Mesothelial cell of epicardium (in vitro differentiated cells): ENCODE measurements around the gene DISP3. TPM values are rescaled to one million over a fixed set of nuclear protein-coding genes. Genes with fewer than 3 reads are reported as not detected.

Experiments
- DNase-seq, 2 experiments: peaks; one replicate each; pipeline ENCODE4 v3.0.0; 2021; ENCODE audit warnings: low spot score in 2 of 2; ENCODE audit not compliant: unreplicated experiment in 2 of 2
- H3K27ac Mint-ChIP-seq: 2 replicates; pipeline ENCODE4 v1.8.0; 2021; ENCODE audit warnings: mixed read lengths
- H3K27me3 Mint-ChIP-seq: 2 replicates; pipeline ENCODE4 v1.8.0; 2021; ENCODE audit warnings: low read depth, mixed read lengths
- H3K36me3 Mint-ChIP-seq: 2 replicates; pipeline ENCODE4 v1.8.0; 2021; ENCODE audit warnings: mixed read lengths
- H3K4me1 Mint-ChIP-seq: 2 replicates; pipeline ENCODE4 v1.8.0; 2021; ENCODE audit warnings: mixed read lengths
- H3K4me3 Mint-ChIP-seq: 2 replicates; pipeline ENCODE4 v1.8.0; 2021; ENCODE audit warnings: mild to moderate bottlenecking, moderate library complexity, mixed read lengths
- H3K9me3 Mint-ChIP-seq: 2 replicates; pipeline ENCODE4 v1.8.0; 2021; ENCODE audit warnings: mixed read lengths
- total RNA-seq: library from RNA; stranded (reverse); gene quantifications from 3 replicates; pipeline ENCODE4 v1.2.1, GENCODE V29; 2021
- TF ChIP-seq, protein P1 (sequence below): fragments of 200-600 bp; sonication (generic); IDR thresholded peaks from one replicate; pipeline ENCODE4 v1.5.0; 2021; ENCODE audit warnings: antibody characterized with exemption; ENCODE audit not compliant: unreplicated experiment

The DISP3 gene
- total RNA-seq, 1 donor from 2014 or later: 2.2 TPM

DNA sequence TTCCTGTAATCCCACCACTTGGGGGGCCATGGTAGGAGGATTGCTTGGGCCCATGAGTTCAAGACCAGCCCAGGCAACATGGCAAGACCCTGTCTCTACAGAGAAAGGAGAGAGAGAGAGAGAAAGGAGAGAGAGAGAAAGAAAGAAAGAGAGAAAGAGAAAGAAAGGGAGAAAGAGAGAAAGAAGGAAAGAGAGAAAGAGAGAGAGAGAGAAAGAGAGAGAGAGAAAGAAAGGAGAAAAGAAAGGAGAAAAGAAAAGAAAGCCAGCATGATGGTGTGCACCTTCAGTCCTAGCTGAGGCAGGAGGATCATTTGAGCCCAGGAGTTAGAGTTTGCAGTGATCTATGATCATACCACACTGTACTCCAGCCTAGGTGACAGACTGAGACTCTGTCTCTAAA lies 82.8 kb downstream of the DISP3 start:
- H3K36me3 Mint-ChIP-seq: no peaks in the 10 kb centered on the region
- H3K9me3 Mint-ChIP-seq: no peaks in the 10 kb centered on the region
- H3K4me3 Mint-ChIP-seq: no peak overlapping the region
- TF ChIP-seq, protein P1, sequence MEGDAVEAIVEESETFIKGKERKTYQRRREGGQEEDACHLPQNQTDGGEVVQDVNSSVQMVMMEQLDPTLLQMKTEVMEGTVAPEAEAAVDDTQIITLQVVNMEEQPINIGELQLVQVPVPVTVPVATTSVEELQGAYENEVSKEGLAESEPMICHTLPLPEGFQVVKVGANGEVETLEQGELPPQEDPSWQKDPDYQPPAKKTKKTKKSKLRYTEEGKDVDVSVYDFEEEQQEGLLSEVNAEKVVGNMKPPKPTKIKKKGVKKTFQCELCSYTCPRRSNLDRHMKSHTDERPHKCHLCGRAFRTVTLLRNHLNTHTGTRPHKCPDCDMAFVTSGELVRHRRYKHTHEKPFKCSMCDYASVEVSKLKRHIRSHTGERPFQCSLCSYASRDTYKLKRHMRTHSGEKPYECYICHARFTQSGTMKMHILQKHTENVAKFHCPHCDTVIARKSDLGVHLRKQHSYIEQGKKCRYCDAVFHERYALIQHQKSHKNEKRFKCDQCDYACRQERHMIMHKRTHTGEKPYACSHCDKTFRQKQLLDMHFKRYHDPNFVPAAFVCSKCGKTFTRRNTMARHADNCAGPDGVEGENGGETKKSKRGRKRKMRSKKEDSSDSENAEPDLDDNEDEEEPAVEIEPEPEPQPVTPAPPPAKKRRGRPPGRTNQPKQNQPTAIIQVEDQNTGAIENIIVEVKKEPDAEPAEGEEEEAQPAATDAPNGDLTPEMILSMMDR: no peak
- peaks cover 11% of the 10 kb centered on the region for H3K4me1 Mint-ChIP-seq
- H3K27me3 Mint-ChIP-seq: peaks cover 85% of the 10 kb centered on the region
- DNase-seq: no peak
- no peak overlapping the region for H3K27ac Mint-ChIP-seq

DNA sequence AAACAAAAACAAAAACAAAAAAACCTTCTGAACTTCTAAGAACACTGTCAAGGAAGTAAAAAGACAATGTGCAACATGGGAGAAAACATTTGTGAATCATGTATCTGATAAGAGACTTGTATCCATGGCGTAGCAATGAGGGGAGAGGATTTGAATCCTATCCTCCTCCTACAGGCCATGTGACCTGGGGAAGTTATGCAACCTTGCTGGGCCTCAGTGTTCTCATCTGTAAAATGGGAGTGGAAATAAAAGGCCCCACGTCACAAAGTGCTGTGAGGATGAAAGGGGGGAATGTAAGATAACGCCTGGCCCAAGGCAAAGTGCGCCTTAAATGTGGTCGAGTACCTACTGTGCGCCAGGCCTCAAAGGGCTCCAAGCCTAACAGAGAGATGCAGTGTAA lies 83.7 kb downstream of the DISP3 start:
- Mint-ChIP-seq H3K4me1 (peaks cover 11% of the 10 kb centered on the region), H3K36me3 (no peaks in the 10 kb centered on the region), H3K9me3 (no peaks in the 10 kb centered on the region), H3K27ac (no peak overlapping the region), H3K27me3 (peaks cover 85% of the 10 kb centered on the region), H3K4me3 (no peak overlapping the region)
- TF ChIP-seq, protein P1: no peak
- DNase-seq: no peak

DNA sequence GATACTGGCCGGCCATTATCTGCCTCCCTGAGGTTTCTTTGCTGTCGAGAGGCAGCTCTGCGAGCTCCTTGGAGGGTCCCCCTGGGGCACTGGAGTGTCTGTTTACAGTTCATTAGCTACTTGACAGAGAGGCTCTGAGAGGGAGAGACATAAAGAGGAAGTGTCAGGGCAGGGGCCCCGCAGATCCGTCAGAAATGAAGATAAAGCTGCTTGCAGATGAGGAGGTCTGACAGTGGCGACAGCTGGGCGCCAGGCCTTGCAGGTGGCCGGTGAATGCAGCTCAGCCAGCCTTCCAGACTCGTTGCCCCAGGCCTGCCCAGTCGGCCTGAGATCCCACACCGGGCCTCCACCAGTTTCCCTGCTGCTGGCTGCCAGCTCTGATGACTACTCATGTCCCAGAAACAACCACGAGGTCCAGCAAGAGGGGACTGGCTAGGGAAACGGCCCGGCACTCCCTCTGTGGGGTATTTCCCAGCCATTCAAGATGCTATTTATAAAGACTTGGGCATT lies 84.7 kb downstream of the DISP3 start:
- DNase-seq: peak in 1 of 2 experiments; percentile 42
- Mint-ChIP-seq H3K9me3 (no peaks in the 10 kb centered on the region), H3K4me1 (peaks cover 11% of the 10 kb centered on the region), H3K36me3 (no peaks in the 10 kb centered on the region), H3K27me3 (peaks cover 85% of the 10 kb centered on the region), H3K4me3 (no peak overlapping the region), H3K27ac (no peak overlapping the region)
- TF ChIP-seq, protein P1: no peak

DNA sequence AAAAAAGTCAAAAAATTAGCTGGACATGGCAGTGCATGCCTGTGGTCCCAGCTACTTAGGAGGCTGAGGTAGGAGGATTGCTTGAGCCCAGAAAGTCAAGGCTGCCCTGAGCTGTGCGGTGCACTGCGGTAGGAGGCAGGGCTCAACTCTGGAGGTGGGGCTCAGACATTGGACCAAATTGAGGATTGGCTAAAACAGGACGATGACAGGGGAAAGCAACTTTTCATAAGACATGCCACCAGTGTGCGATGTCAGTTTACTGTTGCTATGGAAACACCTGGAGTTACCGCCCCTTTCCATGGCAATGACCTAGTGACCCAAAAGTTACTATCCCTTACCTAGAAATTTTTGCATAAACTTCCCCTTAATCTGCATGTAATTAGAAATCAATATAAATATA lies 85.3 kb downstream of the DISP3 start:
- Mint-ChIP-seq H3K4me3 (no peak overlapping the region), H3K27me3 (peaks cover 85% of the 10 kb centered on the region), H3K36me3 (no peaks in the 10 kb centered on the region), H3K4me1 (peaks cover 11% of the 10 kb centered on the region), H3K27ac (no peak overlapping the region), H3K9me3 (no peaks in the 10 kb centered on the region)
- no peak for DNase-seq
- TF ChIP-seq, protein P1: no peak

DNA sequence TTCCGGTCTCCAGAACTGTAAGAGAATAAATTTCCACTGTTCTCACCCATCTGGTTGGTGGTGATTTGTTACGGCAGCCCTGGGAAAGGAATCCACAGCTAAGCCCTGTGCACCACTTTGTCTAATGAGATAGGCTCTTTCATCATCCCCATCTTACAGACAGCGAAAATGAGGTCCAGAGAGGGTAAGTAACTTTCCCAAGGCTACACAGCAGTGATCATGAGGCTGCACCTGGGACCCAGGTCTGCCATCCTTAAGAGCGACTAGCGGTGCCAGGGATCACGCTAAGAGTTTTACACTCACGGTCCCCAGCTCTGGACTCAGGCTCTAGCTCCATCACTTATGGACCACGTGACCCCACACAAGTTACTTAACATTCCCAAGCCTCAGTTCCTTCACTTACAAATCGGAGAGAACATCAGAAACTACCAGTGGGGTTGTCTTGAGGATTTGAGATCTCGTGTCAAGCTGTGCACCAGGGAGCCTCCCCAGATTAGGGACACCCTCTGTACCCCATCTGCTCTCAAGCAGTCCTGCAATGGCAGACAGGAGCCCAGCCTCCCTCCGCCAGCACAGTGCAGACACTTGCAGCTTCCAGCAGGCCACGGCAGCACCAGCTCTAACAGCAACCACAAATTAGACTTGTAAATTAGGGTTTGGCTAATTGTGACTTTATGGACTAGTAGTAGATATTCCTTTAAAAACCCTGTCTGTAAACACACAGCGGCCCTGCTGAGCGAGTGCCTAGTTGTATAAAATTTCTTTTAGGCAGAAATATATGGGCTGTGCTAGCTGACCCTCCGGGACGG lies 87.3 kb downstream of the DISP3 start:
- TF ChIP-seq, protein P1: no peak
- H3K36me3 Mint-ChIP-seq: no peaks in the 10 kb centered on the region
- H3K4me1 Mint-ChIP-seq: peaks cover 11% of the 10 kb centered on the region
- no peak overlapping the region for H3K4me3 Mint-ChIP-seq
- no peak for DNase-seq
- no peaks in the 10 kb centered on the region for H3K9me3 Mint-ChIP-seq
- no peak overlapping the region for H3K27ac Mint-ChIP-seq
- peaks cover 82% of the 10 kb centered on the region for H3K27me3 Mint-ChIP-seq
